H1 (cell line): ENCODE results near the gene EN2. TPM values are rescaled to one million over a fixed set of nuclear protein-coding genes. Genes with fewer than 3 reads are reported as not detected.
A peak's percentile ranks its signal among the peaks of the same experiment; 100 is the strongest.

Experiments used
- CEBPB ChIP-seq: IDR thresholded peaks from 2 replicates; pipeline ENCODE4 v1.6.1; 2012; ENCODE audit warnings: low read depth, low read length
- EZH2 ChIP-seq: fragments of 200-600 bp; sonication (generic); IDR thresholded peaks from 2 replicates; pipeline ENCODE4 v1.7.1; 2012; ENCODE audit warnings: low read depth, mild to moderate bottlenecking, moderate library complexity, low read length, inconsistent platforms; ENCODE audit not compliant: severe bottlenecking
- SP2 ChIP-seq: IDR thresholded peaks from 2 replicates; pipeline ENCODE4 v1.6.1; 2012; ENCODE audit warnings: mild to moderate bottlenecking, low read length, inconsistent platforms
- SP4 ChIP-seq: IDR thresholded peaks from 2 replicates; pipeline ENCODE4 v1.6.1; 2012; ENCODE audit warnings: low read length, inconsistent platforms
- polyA plus RNA-seq, 7 experiments: library from polyadenylated mRNA; depleted of rRNA in 3 of 7; stranded (reverse) in 5 of 7; unstranded in 2 of 7; fragments of >200 nt in 5 of 7; fragments of 200-250 nt in 2 of 7; gene quantifications; 1 replicate in 5 of 7; 2 replicates in 1 of 7; 4 replicates in 1 of 7; pipeline versions ENCODE4 v1.2.1 to v1.2.3, GENCODE V29; 2011 to 2013; ENCODE audit warnings: missing spikeins in 2 of 7, mixed read lengths in 2 of 7
- total RNA-seq: library from RNA; stranded (reverse); fragmentation: NEBNext Ultra II Directional; extraction: Animal tissue kit (Norgen Biotek cat#: 25700); gene quantifications from 2 replicates; pipeline ENCODE4 v1.2.1, GENCODE V29; 2021

EN2 gene
- total and polyA plus RNA-seq, 2 of the 8 experiments (the other 6 are each of a cell fraction or from before 2014, with no cell fraction given): not detected

DNA sequence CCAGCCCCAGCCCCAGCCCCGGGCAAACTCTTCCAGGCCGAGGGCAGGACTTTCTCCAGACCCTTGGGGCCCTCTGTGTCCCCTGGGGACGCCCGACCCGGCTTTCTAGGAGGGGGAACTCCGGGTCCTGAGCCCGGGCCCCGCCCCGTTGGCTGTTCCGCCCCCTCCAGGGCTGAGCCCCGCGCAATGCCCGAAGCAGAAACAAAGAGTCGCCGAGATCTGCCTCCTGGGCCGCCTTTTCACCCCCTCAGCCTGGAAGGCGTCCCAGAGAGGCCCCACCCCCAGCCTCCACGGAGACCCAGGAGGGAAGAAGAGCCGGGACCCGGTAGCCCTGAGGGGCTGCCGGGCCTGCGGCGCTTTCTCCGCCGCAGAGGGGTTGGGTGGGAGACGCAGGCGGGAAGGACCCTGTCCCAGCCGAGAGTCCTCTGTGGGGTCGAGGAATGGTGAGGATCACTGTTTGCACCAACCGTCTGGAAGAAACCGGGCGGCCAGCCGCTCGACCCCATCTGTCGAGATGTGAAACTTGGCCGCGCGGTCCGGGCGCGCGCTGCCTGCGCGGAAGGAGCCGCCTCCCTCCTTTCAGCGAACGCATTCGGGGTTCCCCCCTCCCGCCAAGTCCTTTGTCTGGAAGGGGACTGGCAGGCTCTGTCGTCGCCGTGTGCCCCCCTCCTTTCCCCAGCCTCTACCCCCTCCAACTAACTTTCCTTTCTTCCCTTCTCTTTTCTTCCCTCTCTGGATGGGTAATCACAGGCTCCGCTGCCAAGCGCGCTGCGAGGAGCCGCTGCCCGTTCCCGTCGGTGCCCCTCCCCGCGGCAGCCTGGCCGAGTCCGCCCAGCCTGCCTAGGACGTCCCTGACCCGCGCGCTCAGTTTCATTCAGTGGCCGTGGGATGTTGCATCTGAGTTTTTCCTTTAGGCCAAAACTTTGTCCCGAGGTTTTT is 10.2 kb downstream of the EN2 start (continued):
- peak; percentile 60 for TF ChIP-seq EZH2
- TF ChIP-seq CEBPB: no peak
- no peak for TF ChIP-seq SP4
- no peak for TF ChIP-seq SP2
- TF ChIP-seq, all 59 proteins: peak for 10
